ENCODE results near the gene HSPA12A.

HSPA12A gene

DNA sequence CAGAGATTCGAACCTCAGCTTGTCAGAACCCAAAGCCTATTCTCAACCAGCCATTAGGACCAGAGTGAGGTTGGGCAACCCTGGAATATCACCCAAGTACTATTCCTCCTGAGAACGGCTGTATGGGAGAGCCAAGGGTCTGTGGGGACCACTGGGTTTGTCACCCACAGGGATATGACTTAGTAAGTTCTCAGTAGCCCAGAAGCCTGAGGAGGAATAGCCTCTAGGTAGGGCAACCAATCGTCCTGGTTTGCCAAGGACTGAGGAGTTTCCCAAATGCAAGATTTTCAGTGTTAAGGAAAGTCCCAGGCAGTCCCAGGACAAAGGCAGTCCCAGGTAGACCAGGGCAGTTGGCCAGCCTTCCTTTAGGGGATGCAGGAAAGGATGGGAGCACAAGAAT lies 74.9 kb downstream of the HSPA12A start:
- DNase-seq, result no peak

DNA sequence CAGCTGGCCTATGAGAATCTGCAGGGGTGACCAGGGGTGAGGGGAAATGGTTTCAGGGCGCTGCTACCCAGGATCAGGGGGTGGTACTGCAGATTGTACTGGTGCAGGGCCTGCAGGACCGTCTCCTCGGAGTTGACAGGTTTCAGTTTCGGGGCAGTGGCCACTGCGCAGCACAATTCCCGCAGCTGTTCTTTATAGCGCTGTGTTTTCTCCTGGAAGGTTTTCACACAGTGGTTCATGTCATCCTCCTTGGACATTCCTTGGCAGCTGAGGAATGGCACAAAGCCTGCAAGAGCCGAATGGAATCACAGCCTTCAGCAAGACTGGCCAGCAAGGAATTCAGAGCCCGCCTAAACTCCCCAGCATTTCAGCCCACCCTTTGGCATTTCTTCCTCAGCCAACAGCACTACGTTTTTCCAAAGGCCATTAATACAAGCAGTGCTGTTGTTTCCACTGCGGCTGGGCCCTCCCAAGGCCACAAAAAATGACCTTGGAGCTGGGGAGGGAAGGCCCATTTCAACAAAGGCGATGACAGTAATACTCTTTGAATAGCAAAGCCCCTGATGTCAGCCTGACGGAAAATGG lies 76.7 kb downstream of the HSPA12A start:
- DNase-seq, result no peak

DNA sequence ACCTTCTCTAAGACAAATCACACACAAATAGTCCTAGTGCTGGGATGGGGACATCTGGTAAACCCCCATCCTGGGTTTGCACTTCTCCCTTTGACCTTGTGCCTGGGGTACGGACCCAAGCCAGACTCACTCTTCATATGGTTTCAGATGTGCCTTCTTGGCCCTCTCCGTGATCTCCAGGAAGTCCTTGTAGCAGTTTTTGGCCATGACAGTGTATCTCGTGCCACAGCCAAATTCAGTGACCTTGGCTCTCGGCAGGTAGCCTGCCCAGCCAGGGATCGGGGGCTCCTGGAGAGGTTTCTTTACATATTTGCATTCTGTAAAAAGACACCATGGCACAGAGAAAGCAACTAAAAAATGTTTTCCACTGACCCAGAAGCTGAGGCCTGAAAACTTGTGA lies 77.7 kb downstream of the HSPA12A start:
- DNase-seq, result no peak

DNA sequence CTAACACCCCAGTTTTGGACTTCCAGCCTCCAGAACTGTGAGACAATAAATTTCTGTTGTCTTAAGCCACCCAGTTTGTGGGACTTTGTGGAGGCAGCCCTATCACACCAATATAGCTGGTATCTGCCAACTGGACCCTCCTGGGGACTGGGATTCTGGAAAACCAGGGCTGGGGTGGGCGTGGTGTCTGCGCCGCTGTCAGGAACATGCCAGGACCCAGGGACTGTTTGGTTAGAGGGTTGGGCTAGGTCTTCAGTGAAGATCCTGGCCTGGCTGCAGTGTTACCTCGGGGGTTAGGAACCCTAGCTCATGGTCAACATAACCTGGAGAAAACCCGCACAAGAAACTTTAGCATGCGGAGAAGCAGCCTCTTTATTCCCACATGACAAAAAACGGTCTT lies 79.0 kb downstream of the HSPA12A start:
- DNase-seq, result no peak

DNA sequence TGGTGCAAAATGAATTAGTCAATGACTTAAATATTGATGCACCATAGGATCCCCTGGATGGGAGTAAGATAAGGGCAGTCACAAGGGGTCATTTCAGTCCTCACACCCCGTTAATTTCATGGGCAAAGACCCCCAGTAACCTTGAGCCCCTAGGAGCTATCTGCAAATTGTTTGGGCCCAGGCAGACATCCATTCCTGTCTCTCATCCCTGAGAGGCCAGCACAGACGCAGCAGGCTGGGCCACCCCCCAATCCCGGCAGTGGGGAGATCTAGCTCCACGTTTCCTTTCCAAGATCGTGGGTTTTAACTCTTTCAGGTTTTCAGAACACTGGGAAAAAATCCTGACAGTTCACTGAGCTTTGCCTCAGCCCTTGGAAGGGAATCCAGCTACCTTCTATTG lies 81.5 kb downstream of the HSPA12A start:
- no peak for DNase-seq

DNA sequence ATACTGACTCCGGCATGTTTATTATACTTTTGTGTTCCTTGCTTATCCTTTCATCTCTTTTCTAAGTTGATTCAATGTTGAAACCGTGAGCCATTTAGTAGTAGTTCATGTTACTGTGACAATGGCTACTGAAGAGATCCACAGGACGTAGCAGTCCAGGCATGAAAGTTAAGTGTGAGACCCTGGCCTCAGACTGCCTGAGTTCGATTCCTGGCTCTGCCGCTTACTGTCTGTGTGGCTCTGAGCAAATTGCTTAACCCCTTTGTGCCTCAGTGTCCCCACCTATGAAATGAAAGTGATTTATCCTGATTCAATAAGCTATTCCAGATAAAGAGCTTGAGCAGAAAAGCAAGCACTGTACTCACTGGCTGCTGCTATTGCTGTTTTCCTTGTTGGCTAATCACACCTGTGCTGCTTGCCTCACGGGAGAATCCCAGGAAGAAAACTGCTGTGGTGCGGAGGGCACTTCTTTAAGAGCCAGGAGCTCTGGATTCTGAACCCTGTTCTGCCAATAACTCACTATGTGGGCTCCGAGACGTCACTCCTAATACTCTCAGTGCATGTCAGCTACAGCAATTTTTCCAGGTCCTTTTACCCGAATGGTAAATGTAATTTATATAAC lies 83.2 kb downstream of the HSPA12A start:
- no peak for DNase-seq

DNA sequence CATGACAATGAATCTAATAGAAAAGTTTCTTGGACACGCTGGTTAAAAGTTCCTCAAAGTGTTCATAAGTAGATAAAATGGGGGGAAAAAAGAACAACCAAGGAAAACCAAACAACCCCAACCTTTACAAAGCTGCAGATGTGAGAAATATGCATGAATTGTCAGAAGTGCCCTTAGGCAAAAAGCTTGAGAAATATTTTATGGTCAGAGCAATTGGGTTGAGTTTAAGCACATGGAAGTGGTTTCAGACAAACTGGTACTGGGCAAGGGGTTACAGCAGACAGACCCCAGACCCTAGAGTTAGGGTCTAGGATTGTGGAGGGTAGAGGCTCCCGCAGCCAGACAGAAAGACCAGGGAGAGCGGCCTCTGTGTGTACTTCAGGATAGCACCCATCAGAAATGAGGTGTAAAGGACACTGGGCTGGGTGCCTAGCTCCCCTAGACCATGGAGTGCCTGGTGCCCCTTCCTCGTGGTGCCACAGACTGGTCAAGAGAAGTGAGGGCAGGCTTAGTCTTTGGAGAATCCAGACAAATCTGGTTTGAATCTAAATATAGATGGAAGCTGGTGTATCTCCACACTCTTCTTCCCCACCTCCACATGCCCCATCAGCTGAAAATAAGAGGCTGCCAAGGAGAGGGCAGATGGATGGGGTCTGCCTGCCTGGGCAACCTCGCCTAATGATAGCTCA lies 84.4 kb downstream of the HSPA12A start:
- DNase-seq, result no peak

DNA sequence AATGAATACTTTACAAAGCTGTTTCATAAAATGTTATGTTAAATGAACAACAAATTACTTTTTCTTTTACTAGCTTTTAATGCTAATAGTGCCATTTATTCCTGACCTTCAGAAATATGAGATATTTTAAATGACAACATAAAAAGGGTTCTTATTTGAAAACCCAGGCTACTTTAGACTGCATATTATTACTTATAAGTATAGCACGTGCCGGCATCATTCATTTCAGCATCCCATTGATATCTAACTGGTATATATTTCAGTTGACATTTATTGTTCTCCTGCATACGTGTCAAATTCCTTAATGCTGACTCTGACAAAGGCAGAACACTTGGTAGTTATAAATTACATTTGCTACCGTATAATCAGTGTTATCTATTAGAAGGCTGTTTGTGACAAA lies 86.3 kb downstream of the HSPA12A start:
- DNase-seq, result no peak

DNA sequence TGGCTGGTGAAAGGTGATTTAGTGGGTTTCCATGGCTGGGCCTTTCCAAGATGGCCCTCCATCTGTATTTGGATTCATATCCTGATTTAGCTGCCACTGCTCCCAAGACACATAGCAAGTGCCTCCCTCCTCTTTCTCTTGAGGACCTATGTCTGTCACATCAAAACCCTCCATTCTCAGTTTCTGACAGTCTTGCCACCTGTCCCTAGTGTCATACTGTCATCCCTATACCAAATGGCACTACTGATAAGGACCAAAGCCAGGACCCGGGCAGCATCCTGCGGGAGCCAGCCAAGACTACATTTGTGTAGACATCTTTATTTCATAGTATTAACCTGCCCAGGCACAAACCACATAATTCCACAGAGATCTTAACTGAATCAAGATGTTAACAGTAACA lies 86.8 kb downstream of the HSPA12A start:
- no peak for DNase-seq

DNA sequence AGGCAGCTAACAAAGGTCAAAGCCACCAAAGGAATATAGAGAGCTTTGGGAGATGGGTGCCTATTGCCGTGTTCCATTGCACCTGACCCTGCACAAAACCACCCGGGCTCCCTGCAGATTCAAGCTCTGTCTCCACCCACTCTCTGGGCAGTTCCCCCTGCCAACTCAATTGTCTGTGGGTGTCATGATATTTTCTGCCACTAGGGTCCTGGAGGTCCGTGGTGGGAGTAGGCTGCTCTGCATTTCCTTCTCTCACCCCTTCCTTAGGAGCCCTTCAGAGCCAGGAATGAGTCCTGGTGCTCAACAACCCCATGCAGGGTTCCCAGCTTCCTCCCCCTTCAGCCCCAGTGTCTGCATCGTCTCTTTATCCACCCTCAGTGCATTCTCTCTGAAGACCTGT lies 87.5 kb downstream of the HSPA12A start:
- DNase-seq, result no peak

DNA sequence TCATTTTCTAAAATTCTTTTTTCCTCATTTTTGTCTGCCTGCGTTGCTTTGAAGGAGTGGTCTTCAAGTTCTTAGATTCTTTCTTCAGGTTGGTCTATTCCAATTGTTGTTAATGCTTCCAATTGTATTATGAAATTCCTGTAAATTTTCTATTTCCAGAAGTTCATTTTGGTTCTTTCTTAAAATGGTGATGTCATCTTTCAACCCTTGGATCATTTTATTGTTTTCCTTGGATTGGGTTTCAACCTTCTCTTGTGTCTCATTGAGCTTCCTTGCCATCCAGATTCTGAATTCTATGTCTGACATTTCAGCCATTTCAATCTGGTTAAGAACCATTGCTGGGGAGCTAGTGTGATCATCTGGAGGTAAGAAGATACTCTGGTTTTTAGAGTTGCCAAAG lies 88.5 kb downstream of the HSPA12A start:
- no peak for DNase-seq

DNA sequence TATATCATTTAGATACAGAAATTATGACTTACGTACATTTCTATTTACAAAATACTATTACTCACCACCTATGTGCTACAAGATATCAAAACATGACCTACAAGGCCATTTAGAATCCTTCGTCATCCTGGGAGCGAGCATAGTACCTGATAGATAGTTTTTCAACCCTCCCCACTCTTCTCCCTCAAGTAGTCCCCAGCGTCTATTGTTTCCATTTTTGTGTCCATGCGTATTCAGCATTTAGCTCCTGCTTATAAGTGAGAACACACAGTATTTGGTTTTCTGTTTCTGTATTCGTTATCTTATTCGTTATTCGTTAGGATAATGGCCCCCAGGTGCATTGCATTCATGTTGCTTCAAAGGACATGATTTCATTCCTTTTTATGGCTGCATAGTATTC lies 93.5 kb downstream of the HSPA12A start:
- DNase-seq, result no peak

DNA sequence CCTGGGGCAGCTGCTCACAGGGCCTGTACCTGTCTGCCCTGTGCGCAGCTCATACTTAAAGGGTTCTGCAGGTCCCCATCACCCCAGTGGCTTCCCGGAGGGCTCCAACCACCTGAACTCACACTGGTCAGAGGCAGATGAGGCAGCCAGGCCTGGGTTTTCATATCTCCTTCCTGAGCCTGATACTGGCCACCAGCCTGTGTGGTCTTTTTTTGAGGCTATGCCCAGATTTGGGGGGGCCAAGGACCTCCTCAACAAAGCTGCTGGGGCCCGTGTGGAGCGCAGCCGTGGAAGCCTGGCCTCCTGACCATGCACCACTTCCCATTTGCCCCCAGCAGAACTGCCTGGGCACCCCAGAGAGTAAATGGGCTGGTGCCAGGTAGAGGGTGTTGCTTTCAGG lies 95.9 kb downstream of the HSPA12A start:
- no peak for DNase-seq

DNA sequence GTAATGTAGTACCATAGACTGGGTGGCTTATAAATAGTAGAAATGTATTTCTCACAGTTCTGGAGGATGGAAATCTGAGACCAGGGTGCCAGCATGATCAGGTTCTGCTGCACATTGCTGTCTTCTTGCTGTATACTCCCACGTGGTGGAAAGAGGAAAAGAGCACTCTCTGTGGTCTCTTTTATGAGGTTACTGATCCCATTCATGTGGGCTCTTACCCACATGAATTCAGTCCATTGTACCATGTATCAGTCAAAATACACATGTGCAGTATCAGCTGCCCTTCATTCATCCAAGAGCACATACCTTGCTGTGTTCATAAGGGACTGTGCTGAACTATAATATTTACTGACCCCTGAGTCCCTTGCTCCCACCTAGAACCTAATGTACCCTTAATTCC lies 104.5 kb downstream of the HSPA12A start:
- DNase-seq, result no peak

DNA sequence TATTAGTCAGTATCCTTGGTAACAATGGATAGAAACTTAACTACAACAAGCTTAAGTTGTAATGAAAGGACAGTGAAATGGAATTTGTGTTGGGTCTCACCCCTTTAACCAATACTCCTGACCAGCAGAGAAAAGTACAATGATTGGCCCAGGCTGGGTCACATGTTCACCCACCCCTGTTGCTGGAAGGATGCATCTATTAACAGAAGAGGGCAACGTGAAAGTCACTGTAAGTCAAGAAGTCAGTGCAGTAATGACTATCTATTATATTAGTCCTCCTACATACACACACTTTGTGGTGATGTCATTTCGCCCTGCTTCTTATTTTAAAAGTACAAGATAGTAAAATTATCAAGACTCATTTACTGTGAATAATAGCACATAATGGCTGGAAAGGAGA lies 105.4 kb downstream of the HSPA12A start:
- no peak for DNase-seq

DNA sequence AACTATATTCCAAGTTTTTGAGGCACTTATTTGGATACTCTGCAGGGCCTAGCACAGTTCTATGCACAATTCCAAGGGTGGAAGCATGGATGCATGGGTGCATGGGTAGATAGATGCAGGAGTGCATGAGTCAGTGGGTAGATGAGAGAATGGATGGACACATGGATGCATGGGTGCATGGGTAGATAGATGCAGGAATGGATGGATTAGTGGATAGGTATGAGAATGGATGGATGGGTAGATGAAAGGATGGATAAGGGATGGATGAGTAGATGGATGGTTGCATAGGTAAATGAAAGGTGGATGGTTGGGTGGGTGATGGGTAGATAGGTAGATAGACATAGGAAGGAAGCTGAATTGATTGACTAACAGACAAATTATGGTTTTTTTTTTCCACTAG lies 106.0 kb downstream of the HSPA12A start:
- no peak for DNase-seq

DNA sequence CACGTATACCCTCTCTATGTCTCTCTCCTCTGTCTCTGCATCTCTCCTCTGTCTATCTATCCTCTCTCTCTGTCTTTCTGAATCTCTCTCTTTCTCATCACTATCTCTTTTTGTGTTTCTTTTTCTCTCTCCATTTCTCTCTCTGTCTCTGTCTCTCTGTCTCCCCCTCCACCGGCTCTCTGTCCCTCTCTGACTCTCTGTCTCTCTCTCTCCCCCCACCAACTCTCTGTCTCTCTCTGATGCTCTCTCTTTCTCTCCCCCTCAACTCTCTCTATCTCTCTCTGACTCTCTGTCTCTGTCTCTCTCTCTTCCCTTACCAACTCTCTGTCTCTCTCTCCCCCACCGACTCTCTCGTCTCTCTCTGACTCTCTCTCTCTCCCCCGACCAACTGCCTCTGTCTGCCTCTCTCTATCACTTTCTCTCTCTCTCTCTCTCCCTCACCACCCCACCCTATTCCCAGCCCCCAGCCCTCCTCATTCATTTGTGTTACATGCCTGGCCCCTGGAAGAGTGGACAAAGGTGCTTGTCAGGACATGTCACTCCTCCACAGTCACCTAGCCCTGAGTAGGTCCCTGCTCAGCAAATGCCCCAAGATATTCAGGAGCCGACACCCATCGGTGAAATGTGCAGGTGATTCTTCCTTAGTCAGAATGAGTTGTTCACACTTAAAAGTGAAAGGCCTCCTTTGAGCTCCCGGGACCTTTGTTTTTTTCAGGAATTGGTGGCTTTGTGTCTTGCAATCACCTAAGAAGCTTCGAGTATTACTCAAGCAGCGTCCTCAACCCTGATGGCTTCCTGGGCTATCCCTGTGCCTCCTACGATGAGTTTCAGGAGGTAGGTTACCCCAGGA lies 108.0 kb downstream of the HSPA12A start:
- DNase-seq, result no peak

DNA sequence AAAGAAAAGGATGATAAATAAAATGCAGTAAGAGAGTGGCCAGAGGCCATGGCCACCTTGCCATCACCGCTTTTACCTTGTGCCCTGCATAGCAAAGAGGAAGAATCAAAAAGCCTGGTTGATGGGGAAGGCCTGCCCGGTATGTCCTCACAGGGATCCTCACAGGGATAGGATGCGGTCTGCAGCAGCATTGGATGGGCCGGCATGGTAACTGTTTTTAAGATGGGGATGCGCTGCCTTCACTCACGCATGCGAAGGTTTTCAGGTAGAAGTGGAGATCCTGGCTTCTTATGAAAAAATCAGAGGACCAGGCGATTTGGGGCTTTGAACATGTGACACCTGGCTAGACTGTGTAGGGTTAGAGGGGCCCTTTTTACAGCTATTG lies 109.2 kb downstream of the HSPA12A start:
- no peak for DNase-seq

DNA sequence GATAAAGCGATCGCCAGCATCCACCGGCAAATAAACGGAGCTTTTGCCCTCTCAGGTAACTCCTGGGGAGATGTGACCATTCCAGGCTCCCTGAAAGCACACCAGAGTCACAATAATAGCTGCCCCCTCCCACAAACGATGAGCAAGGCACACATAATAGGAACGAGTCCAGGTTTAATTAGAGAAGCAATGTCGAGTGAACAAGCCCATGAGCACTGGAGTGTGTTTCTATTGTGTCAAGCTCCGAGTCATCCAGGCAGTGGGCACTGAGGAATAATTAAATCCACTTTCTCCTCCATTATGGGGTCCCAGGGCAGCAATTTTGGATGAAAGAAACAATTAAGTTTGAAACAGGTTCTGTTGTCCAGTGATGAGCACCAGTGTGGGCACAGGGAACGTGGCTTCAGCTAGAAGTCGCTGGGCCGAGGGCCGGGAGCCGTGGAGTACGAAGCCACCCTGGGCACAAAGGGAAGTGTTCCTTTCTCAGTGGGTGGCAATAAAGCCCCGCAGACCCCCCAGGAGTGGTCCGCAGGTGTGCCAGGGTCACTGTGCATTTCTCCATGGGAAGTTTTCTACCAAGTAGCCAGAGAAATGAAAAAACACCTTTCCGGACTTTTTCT lies 109.7 kb downstream of the HSPA12A start:
- DNase-seq, result no peak

DNA sequence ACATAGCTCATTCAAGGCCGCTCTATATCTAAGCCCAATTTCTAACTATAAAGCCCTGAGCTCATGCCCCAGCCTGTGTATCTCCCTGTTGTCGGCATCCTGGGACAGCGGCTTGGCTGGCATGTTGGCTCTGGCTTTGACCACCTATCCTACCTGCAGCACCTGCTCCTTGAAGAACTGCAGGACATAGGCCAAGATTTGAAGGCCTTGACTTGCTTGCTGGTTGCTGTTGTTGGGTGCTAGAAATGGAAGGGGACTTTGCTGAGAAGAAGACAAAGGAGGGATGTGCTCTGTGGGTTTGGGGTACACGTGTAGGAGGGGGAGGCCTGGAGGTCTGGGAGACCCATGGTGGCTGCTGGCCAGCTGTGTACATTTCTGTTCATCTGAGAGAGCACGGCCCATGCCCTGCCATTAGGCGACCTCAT lies 110.5 kb downstream of the HSPA12A start:
- no peak for DNase-seq

DNA sequence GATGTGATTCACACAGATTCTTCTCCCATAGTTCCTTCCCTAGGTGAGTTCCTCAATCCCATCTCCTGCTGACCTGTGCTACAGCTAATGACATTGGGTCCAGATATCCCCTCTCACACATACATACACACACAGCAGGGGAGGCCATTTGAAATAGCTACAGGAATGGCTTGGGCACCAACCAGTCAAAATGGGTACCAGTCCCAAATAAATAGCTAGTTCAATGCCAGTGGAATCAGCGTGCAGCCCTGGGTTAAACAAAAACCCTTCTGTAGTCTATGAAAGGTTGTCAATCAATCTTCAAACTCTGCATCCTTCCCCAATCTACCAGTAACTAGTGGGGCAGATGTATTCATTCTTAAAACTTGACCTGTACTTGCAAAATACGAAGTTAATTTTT lies 112.3 kb downstream of the HSPA12A start:
- no peak for DNase-seq

DNA sequence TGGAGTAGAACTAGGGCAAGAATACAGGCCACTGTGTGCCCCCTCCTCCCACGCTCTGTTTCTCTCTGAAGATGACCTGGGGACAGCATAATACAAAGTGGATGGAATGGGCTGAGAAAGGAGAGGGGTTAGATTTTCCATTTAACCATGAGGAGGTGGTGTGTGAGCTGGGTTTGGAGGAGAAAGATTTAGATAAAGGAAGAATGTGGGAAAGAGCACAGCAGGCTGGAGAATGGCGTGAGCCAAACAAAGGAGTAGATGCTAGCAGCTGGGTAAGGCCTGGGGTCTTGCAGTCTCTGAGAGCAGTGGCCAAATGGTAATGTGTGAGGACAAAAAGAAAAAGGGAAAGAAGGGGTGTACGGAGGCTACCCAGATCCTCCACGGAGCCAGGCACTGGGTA lies 113.0 kb downstream of the HSPA12A start:
- DNase-seq, result no peak

DNA sequence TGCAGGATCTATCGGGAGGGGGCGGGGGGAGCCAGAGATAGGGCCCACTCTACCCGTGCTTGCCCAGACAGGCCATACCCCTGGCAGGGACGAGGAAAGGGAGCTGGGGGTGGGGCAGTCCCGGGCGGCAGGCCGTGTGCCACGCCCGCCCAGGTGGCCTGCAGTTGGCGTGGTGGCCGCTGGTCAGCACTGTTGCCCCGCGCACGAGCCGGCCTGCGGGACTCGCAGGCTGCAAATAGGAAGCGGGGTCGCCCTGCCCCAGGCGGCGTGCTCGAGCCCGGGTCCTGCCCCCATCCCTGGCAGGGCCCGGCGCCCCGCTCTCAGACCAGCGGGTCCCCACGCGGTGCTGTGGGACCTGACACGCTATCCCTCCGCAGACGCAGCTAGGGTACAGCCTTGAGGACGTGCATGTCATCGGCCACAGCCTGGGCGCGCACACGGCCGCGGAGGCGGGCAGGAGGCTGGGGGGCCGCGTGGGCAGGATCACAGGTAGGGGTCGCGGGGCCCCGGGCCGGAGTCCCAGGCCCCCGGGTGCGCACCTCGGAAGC lies 114.9 kb downstream of the HSPA12A start:
- no peak for DNase-seq
